IPS-11a (cell line): ENCODE measurements around the gene KMT2A.
A peak's percentile ranks its signal among the peaks of the same experiment; 100 is the strongest.

Experiments
- H3K4me3 ChIP-seq: one replicate; pipeline ENCODE4 v1.5.1; 2013; ENCODE audit warnings: low read depth, low read length, control low read depth

KMT2A gene

GRCh38 chr11:118531597-118532084 lies 95.3 kb downstream of the KMT2A start:
- peak overlapping the region; percentile 97 for H3K4me3 ChIP-seq

- no peak overlapping the region for H3K4me3 ChIP-seq
Measured at GRCh38 chr11:118532091-118532490, 95.8 kb downstream of the KMT2A start.

- no peak overlapping the region for H3K4me3 ChIP-seq
Measured at GRCh38 chr11:118532852-118533768, 96.8 kb downstream of the KMT2A start.

GRCh38 chr11:118533769-118534729 lies 97.8 kb downstream of the KMT2A start:
- no peak overlapping the region for H3K4me3 ChIP-seq

- H3K4me3 ChIP-seq: no peak overlapping the region
Measured at GRCh38 chr11:118535261-118535660, 99.0 kb downstream of the KMT2A start.

GRCh38 chr11:118536726-118537125 lies 100.4 kb downstream of the KMT2A start:
- H3K4me3 ChIP-seq: no peak overlapping the region

- no peak overlapping the region for H3K4me3 ChIP-seq
Measured at GRCh38 chr11:118537409-118537980, 101.2 kb downstream of the KMT2A start.

GRCh38 chr11:118544010-118544646 lies 107.8 kb downstream of the KMT2A start:
- no peak overlapping the region for H3K4me3 ChIP-seq

GRCh38 chr11:118544647-118545010 lies 108.3 kb downstream of the KMT2A start:
- H3K4me3 ChIP-seq: no peak overlapping the region

GRCh38 chr11:118545533-118545932 lies 109.2 kb downstream of the KMT2A start:
- no peak overlapping the region for H3K4me3 ChIP-seq

- no peak overlapping the region for H3K4me3 ChIP-seq
Measured at GRCh38 chr11:118547132-118547531, 110.8 kb downstream of the KMT2A start.

- no peak overlapping the region for H3K4me3 ChIP-seq
Measured at GRCh38 chr11:118552341-118552740, 116.0 kb downstream of the KMT2A start.

GRCh38 chr11:118560806-118561205 lies 124.5 kb downstream of the KMT2A start:
- H3K4me3 ChIP-seq: no peak overlapping the region

- H3K4me3 ChIP-seq: no peak overlapping the region
Measured at GRCh38 chr11:118565051-118565450, 128.8 kb downstream of the KMT2A start.

- no peak overlapping the region for H3K4me3 ChIP-seq
Measured at GRCh38 chr11:118569670-118570069, 133.4 kb downstream of the KMT2A start.

GRCh38 chr11:118570787-118571186 lies 134.5 kb downstream of the KMT2A start:
- no peak overlapping the region for H3K4me3 ChIP-seq

GRCh38 chr11:118571701-118572060 lies 135.4 kb downstream of the KMT2A start:
- H3K4me3 ChIP-seq: peak overlapping the region; percentile 95

- peak within 1 kb of the TSS; percentile 95 for H3K4me3 ChIP-seq
Measured at GRCh38 chr11:118572061-118572980, 136.0 kb downstream of the KMT2A start, which contains the start of gene ARCN1. ARCN1 (plus strand) TSS chr11:118572409; CDS start chr11:118572548, 139 bp downstream.

GRCh38 chr11:118572981-118573550 lies 136.8 kb downstream of the KMT2A start:
- peak overlapping the region; percentile 95 for H3K4me3 ChIP-seq
